ENCODE data around the gene NUBPL.

Gene NUBPL

GRCh38 chr14:31578266-31578665, 17.1 kb downstream of the NUBPL start:
- Histone ChIP-seq H2AFZ (ENCODE audit: low read depth) (no peak overlapping the region), H3K9ac (no peak overlapping the region), H3K27ac (no peak overlapping the region), H3K27me3 (ENCODE audit: insufficient read depth, low read depth) (no peaks in the 10 kb centered on the region), H4K20me1 (ENCODE audit: insufficient read depth) (no peaks in the 10 kb centered on the region), H3K36me3 (ENCODE audit: insufficient read depth) (no peaks in the 10 kb centered on the region), H3K4me3 (IDR thresholded peaks at IDR 0.05; ENCODE audit: insufficient read depth, low read depth, low read length) (no peak overlapping the region), H3K79me2 (ENCODE audit: insufficient read depth, low read depth) (no peaks in the 10 kb centered on the region), H3K4me2 (no peak overlapping the region), H3K4me1 (ENCODE audit: low read depth, poor library complexity, severe bottlenecking) (no peaks in the 10 kb centered on the region)
- TF ChIP-seq, protein P1, sequence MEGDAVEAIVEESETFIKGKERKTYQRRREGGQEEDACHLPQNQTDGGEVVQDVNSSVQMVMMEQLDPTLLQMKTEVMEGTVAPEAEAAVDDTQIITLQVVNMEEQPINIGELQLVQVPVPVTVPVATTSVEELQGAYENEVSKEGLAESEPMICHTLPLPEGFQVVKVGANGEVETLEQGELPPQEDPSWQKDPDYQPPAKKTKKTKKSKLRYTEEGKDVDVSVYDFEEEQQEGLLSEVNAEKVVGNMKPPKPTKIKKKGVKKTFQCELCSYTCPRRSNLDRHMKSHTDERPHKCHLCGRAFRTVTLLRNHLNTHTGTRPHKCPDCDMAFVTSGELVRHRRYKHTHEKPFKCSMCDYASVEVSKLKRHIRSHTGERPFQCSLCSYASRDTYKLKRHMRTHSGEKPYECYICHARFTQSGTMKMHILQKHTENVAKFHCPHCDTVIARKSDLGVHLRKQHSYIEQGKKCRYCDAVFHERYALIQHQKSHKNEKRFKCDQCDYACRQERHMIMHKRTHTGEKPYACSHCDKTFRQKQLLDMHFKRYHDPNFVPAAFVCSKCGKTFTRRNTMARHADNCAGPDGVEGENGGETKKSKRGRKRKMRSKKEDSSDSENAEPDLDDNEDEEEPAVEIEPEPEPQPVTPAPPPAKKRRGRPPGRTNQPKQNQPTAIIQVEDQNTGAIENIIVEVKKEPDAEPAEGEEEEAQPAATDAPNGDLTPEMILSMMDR (conservative IDR thresholded peaks at IDR 0.05; ENCODE audit: low read depth, low read length) = no peak

DNA sequence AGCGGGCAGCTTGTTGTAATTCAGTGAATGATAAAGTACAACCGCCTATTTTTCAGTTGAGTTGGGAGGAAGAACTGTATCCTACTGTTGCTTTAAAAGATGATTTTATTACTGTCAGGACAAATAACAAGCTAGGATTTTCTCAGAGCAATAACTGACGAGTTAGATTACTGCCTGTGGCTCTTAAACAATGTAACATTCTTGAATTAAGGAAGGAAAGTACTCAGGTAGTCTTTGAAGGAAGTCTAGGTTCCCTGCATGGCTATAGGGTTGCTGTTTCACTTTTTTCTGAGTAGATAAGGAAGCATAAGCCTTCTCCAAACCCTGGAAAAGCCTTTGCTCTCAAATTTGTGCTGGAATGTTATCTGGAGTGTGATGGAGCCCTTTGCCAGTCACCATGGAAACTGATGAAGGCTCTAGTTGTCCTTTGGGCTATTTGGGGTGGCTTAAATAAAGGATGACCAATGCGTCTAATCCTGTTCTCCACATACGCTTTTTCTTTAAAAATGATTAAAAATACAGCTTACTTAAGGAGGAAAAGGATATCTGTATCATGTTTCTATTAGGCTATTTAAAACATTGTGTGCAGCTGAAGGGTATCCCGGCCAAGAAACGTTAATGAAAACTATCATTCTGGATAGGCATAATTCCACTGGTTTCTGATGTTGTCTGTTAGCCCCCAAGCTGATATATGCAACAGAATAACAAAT, 17.7 kb downstream of the NUBPL start:
- no peaks in the 10 kb centered on the region for H3K27me3 ChIP-seq (ENCODE audit: insufficient read depth, low read depth)
- H3K79me2 ChIP-seq (ENCODE audit: insufficient read depth, low read depth) = no peaks in the 10 kb centered on the region
- TF ChIP-seq, protein P1 (conservative IDR thresholded peaks at IDR 0.05; ENCODE audit: low read depth, low read length) = no peak
- H4K20me1 ChIP-seq (ENCODE audit: insufficient read depth) = no peaks in the 10 kb centered on the region
- no peak overlapping the region for H3K4me2 ChIP-seq
- no peak overlapping the region for H2AFZ ChIP-seq (ENCODE audit: low read depth)
- H3K4me3 ChIP-seq (IDR thresholded peaks at IDR 0.05; ENCODE audit: insufficient read depth, low read depth, low read length) = no peak overlapping the region
- no peak overlapping the region for H3K27ac ChIP-seq
- H3K36me3 ChIP-seq (ENCODE audit: insufficient read depth) = no peaks in the 10 kb centered on the region
- H3K9ac ChIP-seq = no peak overlapping the region
- no peaks in the 10 kb centered on the region for H3K4me1 ChIP-seq (ENCODE audit: low read depth, poor library complexity, severe bottlenecking)

GRCh38 chr14:31580234-31580633, 19.0 kb downstream of the NUBPL start:
- TF ChIP-seq, protein P1 (conservative IDR thresholded peaks at IDR 0.05; ENCODE audit: low read depth, low read length) = no peak
- H3K27ac ChIP-seq = no peak overlapping the region
- H3K4me1 ChIP-seq (ENCODE audit: low read depth, poor library complexity, severe bottlenecking) = no peaks in the 10 kb centered on the region
- H3K4me3 ChIP-seq (IDR thresholded peaks at IDR 0.05; ENCODE audit: insufficient read depth, low read depth, low read length) = no peak overlapping the region
- no peaks in the 10 kb centered on the region for H4K20me1 ChIP-seq (ENCODE audit: insufficient read depth)
- no peak overlapping the region for H3K9ac ChIP-seq
- no peaks in the 10 kb centered on the region for H3K27me3 ChIP-seq (ENCODE audit: insufficient read depth, low read depth)
- H2AFZ ChIP-seq (ENCODE audit: low read depth) = no peak overlapping the region
- H3K36me3 ChIP-seq (ENCODE audit: insufficient read depth) = no peaks in the 10 kb centered on the region
- H3K4me2 ChIP-seq = no peak overlapping the region
- H3K79me2 ChIP-seq (ENCODE audit: insufficient read depth, low read depth) = no peaks in the 10 kb centered on the region

DNA sequence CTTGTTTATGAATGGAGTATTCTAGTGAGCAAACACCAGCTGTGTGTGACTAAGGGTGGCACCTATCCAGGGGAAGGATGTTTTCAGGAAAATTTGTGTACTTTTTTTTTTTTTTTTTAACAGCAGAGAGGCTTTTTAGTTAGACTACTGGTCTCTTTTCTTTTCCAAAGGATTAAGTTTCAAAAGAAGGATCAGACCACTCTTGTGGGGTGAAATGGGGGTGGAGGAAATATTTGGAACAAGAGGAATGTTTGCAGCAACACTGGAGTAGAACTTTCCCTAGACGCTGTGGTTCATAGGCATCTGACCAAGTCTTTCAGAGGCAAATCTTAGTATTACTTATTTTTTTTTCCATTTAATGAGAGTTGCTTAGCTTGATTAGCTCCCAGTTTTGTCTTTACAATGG, 21.1 kb downstream of the NUBPL start:
- TF ChIP-seq, protein P1 (conservative IDR thresholded peaks at IDR 0.05; ENCODE audit: low read depth, low read length) = no peak
- Histone ChIP-seq H3K79me2 (ENCODE audit: insufficient read depth, low read depth) (no peaks in the 10 kb centered on the region), H2AFZ (ENCODE audit: low read depth) (no peak overlapping the region), H3K9ac (no peak overlapping the region), H4K20me1 (ENCODE audit: insufficient read depth) (no peaks in the 10 kb centered on the region), H3K27me3 (ENCODE audit: insufficient read depth, low read depth) (no peaks in the 10 kb centered on the region), H3K27ac (no peak overlapping the region), H3K4me3 (IDR thresholded peaks at IDR 0.05; ENCODE audit: insufficient read depth, low read depth, low read length) (no peak overlapping the region), H3K36me3 (ENCODE audit: insufficient read depth) (no peaks in the 10 kb centered on the region), H3K4me2 (no peak overlapping the region), H3K4me1 (ENCODE audit: low read depth, poor library complexity, severe bottlenecking) (no peaks in the 10 kb centered on the region)
